MM.1S (cell line): ENCODE results near the gene MICAL2.

Experiments
- CTCF ChIP-seq: fragments of 300-600 bp; sonication (generic); IDR thresholded peaks from 2 replicates; pipeline ENCODE4 v1.5.1; 2016; ENCODE audit warnings: antibody characterized with exemption, low read length, mixed read lengths
- EZH2 ChIP-seq: fragments of 300-600 bp; sonication (generic); optimal IDR thresholded peaks from 2 replicates; pipeline ENCODE3; 2017; ENCODE audit warnings: low read depth, mild to moderate bottlenecking, antibody characterized with exemption, low read length, mixed read lengths

- TF ChIP-seq CTCF = no peak
- no peak for TF ChIP-seq EZH2
These were observed 40.5 kb downstream of the MICAL2 start for GRCh38 chr11:12150831-12151382.
